ENCODE measurements around the gene C2orf81. TPM values are rescaled to one million over a fixed set of nuclear protein-coding genes. Genes with fewer than 3 reads are reported as not detected.
"Not testable (repeated sequence)": the region's sequence is repeated elsewhere in the genome, so short reads cannot be mapped to it uniquely, and the experiment has no call there.

Gene C2orf81
- total RNA-seq, 2 donors from 2014 or later, result 6.1 to 6.8 TPM

DNA sequence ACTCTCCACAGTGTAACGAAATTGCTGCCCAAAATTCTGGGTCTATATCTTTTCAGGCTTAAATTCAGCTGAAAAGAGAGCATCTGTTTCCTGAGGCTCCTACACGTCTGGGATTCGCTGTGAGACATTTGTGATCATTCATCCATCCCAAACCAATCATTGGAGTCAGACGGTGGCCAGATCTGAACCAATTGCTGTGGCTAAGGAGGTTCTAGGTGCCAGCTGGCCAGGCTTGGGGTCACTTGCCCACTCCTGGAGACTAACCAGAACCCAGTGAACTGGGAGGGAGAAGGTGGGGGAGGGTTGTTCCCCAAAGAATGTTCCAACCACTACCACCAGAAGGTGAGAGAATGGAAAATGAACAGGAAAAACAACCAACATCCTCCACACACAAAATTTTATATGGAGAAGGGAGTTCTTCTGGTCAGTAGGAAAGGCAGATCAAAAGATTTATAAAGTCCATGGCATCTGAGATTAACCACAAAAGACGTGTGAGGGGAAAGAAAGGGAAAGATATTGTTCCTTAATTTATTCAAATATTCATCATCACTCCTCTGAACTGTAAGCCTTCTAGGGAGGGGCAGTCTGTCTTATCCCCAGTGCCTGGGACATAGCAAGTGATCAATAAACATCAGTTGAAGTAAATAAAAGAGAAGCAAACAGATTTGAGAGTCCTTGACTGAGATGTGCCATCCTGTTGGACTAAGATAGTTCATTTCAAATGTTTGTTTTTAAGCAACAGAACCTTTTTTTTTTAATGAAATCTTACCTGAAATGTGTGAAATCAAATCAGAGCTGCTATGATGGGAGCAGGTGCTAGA, 23.3 kb upstream of the C2orf81 start:
- no peaks in the 10 kb centered on the region for H3K27me3 ChIP-seq (replicated peaks; ENCODE audit: insufficient read depth)
- intact Hi-C loops (cut with DNase I), result no loop called here

DNA sequence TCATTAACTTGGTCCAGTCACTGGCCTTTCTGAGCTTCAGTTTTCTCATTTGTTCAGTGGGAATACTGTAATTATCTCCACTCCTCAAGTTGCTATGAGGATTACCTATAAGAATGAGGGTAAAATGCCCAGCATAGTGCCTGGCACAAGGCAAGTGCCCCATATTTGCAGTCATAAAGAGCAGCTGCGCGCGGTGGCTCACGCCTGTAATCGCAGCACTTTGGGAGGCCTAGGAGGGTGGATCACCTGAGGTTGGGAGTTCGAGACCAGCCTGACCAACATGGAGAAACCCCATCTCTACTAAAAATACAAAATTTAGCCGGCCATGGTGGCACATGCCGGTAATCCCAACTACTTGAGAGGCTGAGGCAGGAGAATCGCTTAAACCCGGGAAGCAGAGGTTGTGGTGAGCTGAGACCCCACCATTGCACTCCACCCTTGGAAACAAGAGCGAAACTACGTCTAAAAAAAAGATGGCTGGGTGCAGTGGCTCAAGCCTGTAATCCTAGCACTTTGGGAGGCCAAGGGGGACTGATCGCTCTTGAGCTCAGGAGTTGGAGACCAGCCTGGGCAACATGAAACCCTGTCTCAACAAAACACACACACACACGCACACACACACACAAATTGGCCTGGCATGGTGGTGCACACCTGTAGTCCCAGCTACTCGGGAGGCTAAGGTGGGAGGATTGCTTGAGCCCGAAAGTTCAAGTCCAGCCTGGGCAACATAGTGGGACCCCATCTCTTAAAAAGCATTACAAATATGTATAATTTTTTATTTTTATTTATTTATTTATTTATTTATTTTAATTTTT, 21.3 kb upstream of the C2orf81 start:
- H3K4me3 ChIP-seq, result peak overlapping the region; percentile 38 to 46
- H3K4me1 ChIP-seq (replicated peaks), result not testable (repeated sequence)

More for the DNA sequence above, 23.3 kb upstream of the C2orf81 start:
- no peak for TF ChIP-seq POLR2AphosphoS5 (IDR thresholded peaks at IDR 0.05)
- TF ChIP-seq, protein P1, sequence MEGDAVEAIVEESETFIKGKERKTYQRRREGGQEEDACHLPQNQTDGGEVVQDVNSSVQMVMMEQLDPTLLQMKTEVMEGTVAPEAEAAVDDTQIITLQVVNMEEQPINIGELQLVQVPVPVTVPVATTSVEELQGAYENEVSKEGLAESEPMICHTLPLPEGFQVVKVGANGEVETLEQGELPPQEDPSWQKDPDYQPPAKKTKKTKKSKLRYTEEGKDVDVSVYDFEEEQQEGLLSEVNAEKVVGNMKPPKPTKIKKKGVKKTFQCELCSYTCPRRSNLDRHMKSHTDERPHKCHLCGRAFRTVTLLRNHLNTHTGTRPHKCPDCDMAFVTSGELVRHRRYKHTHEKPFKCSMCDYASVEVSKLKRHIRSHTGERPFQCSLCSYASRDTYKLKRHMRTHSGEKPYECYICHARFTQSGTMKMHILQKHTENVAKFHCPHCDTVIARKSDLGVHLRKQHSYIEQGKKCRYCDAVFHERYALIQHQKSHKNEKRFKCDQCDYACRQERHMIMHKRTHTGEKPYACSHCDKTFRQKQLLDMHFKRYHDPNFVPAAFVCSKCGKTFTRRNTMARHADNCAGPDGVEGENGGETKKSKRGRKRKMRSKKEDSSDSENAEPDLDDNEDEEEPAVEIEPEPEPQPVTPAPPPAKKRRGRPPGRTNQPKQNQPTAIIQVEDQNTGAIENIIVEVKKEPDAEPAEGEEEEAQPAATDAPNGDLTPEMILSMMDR (IDR thresholded peaks at IDR 0.05), result no peak
- TF ChIP-seq POLR2A (IDR thresholded peaks at IDR 0.05), result no peak
- Histone ChIP-seq H3K36me3 (no peaks in the 10 kb centered on the region), H3K9me3 (no peaks in the 10 kb centered on the region), H3K4me3 (no peak overlapping the region), H3K4me1 (replicated peaks) (peaks cover 2% of the 10 kb centered on the region), H3K27ac (no peak overlapping the region)
- 34% methylated on average over 5 of the region's 5 CpGs for WGBS
- no peak for DNase-seq (ENCODE audit: low spot score)

DNA sequence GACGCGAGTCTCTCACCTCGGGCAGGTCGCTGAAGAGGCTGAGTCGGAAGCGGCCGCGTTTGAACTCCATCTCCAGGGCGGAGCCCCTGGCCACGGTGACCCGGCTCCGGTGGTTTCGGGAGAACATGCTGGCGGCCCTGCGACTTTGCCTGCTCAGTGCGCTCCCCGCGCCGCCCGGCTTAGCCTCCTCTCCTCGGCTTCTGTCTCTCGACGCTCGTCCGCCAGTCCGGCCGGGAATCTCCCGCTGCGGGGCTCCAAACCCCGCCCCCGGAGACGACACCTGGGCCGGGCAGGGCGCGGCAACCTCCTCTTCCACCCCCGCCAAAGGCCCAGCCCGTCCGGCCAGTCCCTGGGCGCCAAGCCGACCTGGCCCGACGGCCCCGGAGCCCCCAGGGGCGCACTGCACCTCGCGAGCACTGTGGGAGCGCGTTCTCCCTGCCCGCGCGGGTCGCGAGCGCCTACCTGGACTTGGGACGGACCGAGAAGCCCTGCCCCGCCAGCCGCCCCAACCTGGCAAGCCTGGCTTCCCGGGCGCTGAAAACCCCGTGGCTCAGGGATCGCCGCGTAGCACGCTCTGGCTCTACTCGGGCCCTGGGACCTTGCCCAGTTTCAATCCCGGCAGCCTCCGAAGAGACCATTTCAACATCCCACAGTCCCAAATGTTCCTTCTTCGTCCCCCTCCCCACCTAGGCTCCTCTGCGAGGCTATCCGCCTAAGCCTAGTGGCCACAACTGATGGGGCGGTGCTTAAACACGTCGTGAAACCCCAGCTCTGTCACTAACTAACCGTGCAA, 20.5 kb upstream of the C2orf81 start, which contains the start of gene RTKN:
TSS of gene RTKN (minus strand) at position 248 of the 793 bp plus-strand sequence. CDS start at position 127, 121 bp downstream.
- H3K4me1 ChIP-seq (replicated peaks), result peaks cover 6% of the 10 kb centered on the region
- peak within 1 kb of the TSS; percentile 38 to 46 for H3K4me3 ChIP-seq
- TF ChIP-seq POLR2A (IDR thresholded peaks at IDR 0.05), result peak; percentile 76
- peak; percentile 8 for TF ChIP-seq POLR2AphosphoS5 (IDR thresholded peaks at IDR 0.05)
- TF ChIP-seq, protein P1 (IDR thresholded peaks at IDR 0.05), result peak in 2 of 4 experiments; percentile 15 to 30
- intact Hi-C loops (cut with DNase I), result no loop called here
- H3K36me3 ChIP-seq, result no peaks in the 10 kb centered on the region
- WGBS, result 9% methylated on average over 66 of the region's 75 CpGs
- no peaks in the 10 kb centered on the region for H3K27me3 ChIP-seq (replicated peaks; ENCODE audit: insufficient read depth)
- DNase-seq (ENCODE audit: low spot score), result peak; percentile 81
- H3K27ac ChIP-seq, result peak within 1 kb of the TSS; percentile 90 to 91
- H3K9me3 ChIP-seq, result no peaks in the 10 kb centered on the region

More for the DNA sequence above, 21.3 kb upstream of the C2orf81 start:
- WGBS, result 87% methylated on average over 16 of the region's 16 CpGs
- H3K9me3 ChIP-seq; H3K27me3 ChIP-seq (replicated peaks; ENCODE audit: insufficient read depth); intact Hi-C loops (cut with DNase I); H3K36me3 ChIP-seq; DNase-seq (ENCODE audit: low spot score): not testable (repeated sequence)
- peak overlapping the region; percentile 90 to 91 for H3K27ac ChIP-seq

DNA sequence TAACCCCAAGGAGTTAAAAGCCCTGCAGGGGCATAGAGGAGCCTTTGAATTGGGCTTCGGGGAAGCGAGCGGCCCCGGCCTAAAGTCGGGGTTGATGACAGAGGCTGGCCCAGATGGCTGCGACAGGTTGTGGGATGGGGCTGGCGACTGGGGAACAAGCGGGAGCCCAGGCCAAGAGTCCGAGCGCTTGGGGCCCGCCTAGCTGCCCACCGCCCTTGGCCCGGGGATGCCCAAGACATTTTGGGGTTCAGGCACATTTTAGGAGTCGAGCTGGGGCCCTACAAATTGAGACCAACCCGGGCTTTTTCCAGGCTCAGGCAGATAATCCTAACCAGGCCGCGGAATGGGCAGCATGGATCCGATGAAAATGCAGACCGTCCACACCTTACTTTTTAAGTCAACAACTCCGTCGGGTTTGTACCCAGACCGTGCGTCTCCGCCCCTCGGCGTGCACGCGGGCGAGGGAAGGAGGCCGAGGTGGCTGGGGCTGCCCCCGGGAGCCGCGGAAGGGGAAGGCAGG, 19.8 kb upstream of the C2orf81 start:
- Histone ChIP-seq H3K27ac (peak overlapping the region; percentile 90 to 91), H3K4me3 (peak overlapping the region; percentile 38 to 46), H3K36me3 (no peaks in the 10 kb centered on the region), H3K27me3 (replicated peaks; ENCODE audit: insufficient read depth) (no peaks in the 10 kb centered on the region), H3K9me3 (no peaks in the 10 kb centered on the region), H3K4me1 (replicated peaks) (peaks cover 6% of the 10 kb centered on the region)
- no peak for DNase-seq (ENCODE audit: low spot score)
- 15% methylated on average over 33 of the region's 33 CpGs for WGBS
- TF ChIP-seq, protein P1 (IDR thresholded peaks at IDR 0.05), result no peak
- TF ChIP-seq POLR2A (IDR thresholded peaks at IDR 0.05) (no peak), POLR2AphosphoS5 (IDR thresholded peaks at IDR 0.05) (no peak)
- intact Hi-C loops (cut with DNase I), result no loop called here

All from prostate gland (tissue), 2 donors.